Stimulated activated CD4-positive, alpha-beta T cell treated with anti-CD3 and anti-CD28 coated beads, Interleukin-12 subunit alpha, Interleukin-12 subunit beta, amount 100 ng/mL, for 24 hours (primary cell): ENCODE data around the gene HHEX.

Experiments used
- DNase-seq, 2 experiments: peaks; one replicate each; pipeline ENCODE4 v3.0.0-alpha.2; 2020; ENCODE audit warnings: low read depth in 2 of 2

Gene HHEX

GRCh38 chr10:92692697-92693533, 3.2 kb downstream of the HHEX start:
- DNase-seq: no peak

GRCh38 chr10:92693534-92693893, 3.8 kb downstream of the HHEX start:
- no peak for DNase-seq

GRCh38 chr10:92695679-92696605, 6.2 kb downstream of the HHEX start:
- DNase-seq: no peak

- DNase-seq: no peak
Measured at GRCh38 chr10:92696606-92697383, 7.0 kb downstream of the HHEX start.

DNA sequence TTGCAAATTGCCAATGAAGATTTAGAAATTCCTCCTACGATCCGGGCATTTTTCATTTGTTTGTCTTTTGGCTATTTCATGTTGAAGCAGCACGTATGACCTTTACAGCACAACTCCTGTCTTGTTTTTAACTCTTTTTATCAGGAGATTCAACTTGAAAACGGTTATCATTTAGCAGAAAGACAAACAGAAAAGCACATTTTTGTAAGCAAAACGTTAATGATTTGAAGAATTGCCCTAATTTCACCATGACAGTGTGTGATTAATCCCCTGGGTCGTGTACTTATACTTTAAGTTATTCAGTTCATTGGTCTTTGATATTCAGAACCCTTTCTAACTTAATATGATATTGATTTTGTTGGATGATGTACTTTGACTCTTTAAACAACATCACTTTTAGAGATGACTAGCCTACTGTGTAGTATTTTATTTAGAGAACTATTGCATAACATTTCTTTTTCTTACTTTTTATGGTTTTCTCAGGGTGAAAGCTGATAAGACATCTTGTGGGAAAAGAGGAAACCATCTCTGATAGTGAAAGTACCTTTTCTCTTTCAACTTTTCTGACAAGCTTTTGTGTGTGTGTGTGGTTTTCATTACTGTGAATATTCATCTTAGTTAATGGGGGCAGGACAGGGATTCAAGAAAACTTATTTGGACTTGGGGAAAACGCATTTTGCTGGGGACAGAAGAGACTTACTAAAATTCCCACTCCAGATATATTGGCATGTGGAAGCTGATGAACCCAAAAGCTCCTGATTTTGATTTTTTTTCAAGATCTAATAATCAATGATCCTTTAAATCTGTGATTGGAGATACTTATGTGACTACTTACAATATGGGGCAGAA, 8.1 kb downstream of the HHEX start:
- DNase-seq: no peak

GRCh38 chr10:92699193-92699517, 9.4 kb downstream of the HHEX start:
- DNase-seq: no peak

- DNase-seq: no peak
Measured at GRCh38 chr10:92699518-92700381, 10.0 kb downstream of the HHEX start.

DNA sequence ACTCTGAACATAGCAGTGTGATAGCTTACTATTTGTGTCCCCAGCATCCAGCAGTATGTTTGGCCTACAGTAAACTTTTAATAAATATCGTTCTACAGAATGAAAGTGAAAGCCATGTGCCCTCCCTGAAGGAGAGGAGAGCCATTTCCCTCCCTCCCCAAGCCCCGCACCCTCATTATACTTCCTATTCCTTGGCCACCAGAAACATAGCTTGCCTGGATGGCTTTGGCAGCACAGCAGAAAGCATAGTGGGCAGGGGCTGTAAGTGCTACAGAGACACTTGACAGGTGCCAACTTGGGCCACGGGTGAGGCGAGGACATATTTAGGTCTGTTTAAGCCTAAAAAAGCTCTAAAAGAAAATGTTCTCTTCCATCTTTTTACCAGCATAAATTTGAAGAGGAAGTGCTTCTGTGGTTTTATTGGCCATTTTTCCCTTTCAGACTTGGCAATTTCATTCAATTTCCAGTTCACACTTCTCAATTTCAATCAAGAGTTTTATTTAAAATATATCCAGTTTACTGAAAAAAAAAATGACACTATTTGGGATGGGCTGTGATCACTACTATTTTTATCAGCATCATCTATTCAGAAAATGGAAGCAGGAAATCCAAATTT, 12.7 kb downstream of the HHEX start:
- no peak for DNase-seq

DNA sequence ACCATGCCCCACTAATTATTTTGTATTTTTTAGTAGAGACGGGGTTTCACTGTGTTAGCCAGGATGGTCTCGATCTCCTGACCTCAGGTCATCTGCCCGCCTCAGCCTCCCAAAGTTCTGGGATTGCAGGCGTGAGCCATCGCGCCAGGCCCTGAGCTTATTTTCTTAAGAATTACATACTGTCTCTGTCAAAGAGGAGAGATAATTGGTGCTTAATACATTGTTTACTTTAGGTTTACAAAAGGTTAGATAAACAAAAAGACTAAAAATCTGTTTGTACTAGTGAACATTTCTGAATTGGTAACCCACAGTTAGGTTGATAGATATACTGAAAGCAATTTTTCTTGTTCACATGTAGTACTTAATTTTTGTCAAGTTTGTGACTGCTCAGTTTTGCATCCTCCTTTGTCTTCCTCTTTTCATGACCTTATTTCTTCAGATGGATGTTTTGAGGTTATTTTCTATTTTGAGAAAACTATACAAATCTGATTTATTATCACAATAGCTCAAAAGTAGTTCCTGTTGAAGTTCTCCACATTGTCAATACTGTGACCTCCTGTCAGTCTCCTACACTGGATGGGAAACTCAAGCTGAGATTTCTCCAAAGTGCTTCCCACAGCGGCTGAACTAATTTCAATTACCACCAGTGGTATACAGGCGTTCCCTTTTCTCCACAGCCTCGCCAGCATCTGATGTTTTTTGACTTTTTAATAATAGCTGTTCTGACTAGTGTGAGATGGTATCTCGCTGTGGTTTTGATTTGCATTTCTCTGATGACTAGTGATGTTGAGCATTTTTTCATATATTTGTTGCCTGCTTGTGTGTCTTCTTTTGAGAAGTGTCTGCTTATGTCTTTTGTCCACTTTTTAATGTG, 22.5 kb downstream of the HHEX start:
- no peak for DNase-seq

GRCh38 chr10:92714152-92714845, 24.5 kb downstream of the HHEX start:
- no peak for DNase-seq

DNA sequence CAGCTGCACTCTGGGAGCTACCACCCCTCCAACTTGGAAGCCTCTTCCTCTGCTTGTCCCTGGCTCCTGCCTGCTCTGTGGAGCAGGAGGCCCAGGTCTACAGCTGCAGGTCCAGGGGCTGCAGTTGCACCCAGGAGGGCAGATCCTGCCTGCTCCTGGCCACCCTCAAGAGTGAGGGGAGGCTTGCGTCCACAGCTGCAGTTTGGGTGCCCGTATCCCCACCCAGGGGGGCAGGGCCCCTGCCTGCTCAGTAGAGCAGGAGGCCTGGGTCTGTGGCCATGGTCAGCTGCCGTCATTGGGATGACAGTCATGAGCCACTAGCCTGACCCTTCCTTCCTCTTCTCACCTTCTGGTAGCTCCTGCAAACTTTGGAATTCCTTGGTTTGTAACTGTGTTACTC, 25.1 kb downstream of the HHEX start:
- no peak for DNase-seq

DNA sequence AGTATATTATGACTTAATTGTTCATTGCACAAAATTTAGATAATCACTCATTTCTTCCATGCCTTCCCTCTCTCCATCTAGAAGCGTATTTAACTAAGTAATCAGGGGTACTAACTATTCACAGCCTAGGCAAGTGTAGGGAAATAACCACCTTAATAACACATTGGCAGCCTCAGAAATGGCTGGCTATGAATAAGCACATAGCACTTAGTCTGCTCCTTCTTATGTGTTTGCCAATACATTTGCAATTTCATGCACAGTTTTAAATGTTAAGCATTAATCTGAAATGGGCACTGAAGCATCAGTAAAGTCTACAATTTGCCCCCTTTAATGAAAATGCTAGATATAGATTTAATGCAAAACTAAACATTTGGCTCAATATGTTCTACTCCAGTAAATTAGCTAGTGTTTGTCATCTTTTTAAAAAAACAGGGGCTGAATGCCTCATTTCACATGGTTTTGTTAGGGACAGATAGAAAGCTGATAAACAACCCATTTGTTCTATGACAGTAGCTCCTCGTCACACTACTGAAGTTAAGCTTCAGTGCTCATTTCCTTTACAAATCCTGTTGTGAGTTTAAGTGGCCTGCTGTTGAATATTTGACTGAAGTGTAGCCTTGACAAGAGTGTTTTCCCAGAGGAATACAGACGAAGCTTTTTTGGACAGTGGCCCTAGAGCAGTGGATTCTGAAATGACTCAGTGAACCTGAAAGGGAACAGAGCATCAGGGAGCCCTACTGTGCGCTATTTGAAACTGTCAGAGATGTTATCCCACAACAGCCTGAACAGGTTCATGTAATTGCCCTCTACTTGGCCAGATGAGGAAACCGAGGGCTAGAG, 30.5 kb downstream of the HHEX start:
- no peak for DNase-seq

DNA sequence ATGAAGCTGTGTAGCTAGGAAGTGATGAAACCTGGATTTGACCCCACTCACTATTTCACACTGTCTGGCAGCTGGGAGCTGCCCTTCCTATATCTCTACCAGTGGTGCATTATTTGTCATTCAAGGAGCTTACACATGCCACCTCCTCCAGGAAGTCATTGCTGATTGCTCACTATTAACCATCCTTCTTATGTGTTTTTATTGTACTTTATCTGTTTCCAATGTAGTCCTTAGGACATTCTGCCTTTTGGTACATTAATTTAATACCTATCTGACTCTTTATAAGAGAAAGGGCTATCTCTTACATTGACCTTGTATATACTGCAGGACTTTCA, 31.0 kb downstream of the HHEX start:
- no peak for DNase-seq

GRCh38 chr10:92722349-92722748, 32.6 kb downstream of the HHEX start:
- no peak for DNase-seq

- no peak for DNase-seq
Measured at GRCh38 chr10:92727141-92727540, 37.4 kb downstream of the HHEX start.

GRCh38 chr10:92727550-92727949, 37.8 kb downstream of the HHEX start:
- no peak for DNase-seq

- no peak for DNase-seq
Measured at GRCh38 chr10:92729886-92730285, 40.1 kb downstream of the HHEX start.

DNA sequence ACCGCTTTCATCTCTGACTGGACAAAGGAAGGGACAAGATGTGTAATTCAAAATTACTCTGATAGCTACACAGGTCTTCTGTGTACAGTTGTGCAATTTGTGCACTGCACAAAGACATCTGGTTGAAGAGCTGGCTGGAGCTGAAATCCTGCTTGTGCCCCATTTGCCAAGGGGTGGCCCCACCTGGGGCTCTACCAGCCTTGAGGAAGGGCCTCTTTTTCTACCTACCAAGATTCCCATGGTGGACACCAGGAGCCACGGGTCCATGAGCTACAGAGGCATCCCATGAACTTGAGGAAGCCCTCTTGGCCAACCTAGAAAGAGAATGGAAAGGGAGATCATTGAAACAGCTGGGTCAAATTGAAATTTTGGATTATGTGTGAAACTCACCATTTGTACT, 43.2 kb downstream of the HHEX start:
- DNase-seq: no peak
